ENCODE results near the gene TMEM117.
"Not testable (repeated sequence)": the region's sequence is repeated elsewhere in the genome, so short reads cannot be mapped to it uniquely, and the experiment has no call there.

The TMEM117 gene

GRCh38 chr12:44367136-44367535 is 531.3 kb downstream of the TMEM117 start:
- DNase-seq (ENCODE audit: extremely low read depth in 1 of 2, low read depth in 1 of 2), result no peak

DNA sequence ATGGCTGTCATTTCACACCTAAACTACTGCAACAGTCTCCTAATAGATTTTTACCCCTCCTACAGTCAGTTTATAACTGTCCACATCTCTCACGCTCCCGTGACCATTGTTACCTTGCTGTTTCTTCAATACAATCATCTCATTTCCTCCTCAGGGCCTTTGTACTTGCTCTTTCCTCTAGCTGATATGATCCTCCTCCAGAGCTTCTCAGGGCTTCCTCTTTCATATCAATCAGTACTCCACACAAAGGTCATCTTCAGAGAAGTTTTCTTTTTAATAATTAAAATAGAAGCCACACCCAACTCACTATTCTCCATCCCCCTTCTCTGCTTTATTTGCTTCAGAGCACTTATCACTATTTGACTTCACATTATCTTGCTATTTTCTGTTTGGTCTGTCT is 532.0 kb downstream of the TMEM117 start:
- no peak for DNase-seq (ENCODE audit: extremely low read depth in 1 of 2, low read depth in 1 of 2)

GRCh38 chr12:44369998-44370397 is 534.1 kb downstream of the TMEM117 start:
- no peak for DNase-seq (ENCODE audit: extremely low read depth in 1 of 2, low read depth in 1 of 2)

DNA sequence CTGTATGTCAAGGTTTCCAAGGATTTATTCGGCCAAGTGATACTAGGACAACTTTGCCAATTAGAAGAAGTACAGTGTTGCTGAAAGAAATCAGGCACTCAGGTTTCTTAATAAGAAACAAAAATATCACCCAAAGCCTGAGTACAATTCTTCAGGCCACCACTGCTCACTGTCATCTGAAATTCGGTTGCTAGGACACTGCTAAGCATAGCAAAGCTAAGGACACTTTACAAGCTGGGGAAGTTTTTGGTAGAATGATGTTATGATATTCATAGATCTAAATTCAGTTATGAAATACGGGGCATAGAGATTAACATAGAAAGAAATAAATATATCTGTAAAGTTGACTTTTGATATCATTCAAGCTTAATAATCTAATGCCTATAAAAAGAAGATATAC is 535.1 kb downstream of the TMEM117 start:
- DNase-seq (ENCODE audit: extremely low read depth in 1 of 2, low read depth in 1 of 2), result no peak

DNA sequence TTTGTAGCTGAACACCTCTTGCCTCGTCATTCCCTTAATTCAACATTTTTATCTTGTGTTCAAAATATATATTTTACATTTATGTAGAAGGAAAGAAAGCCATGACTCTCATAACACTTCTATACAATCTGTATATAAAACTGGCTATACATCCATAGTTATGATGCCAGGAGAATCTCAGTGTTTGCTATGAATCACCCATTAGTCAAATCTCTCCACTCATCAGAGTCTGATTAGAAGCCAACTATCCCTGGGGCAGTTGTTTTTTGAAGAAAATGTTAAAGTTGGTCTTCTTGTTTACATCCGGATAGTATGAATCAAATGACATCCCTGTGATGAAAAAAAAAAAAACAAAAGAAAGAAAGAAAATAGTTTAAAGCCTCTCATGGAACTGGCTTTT is 536.4 kb downstream of the TMEM117 start:
- DNase-seq (ENCODE audit: extremely low read depth in 1 of 2, low read depth in 1 of 2), result no peak

GRCh38 chr12:44375694-44376093 is 539.8 kb downstream of the TMEM117 start:
- DNase-seq (ENCODE audit: extremely low read depth in 1 of 2, low read depth in 1 of 2), result no peak

DNA sequence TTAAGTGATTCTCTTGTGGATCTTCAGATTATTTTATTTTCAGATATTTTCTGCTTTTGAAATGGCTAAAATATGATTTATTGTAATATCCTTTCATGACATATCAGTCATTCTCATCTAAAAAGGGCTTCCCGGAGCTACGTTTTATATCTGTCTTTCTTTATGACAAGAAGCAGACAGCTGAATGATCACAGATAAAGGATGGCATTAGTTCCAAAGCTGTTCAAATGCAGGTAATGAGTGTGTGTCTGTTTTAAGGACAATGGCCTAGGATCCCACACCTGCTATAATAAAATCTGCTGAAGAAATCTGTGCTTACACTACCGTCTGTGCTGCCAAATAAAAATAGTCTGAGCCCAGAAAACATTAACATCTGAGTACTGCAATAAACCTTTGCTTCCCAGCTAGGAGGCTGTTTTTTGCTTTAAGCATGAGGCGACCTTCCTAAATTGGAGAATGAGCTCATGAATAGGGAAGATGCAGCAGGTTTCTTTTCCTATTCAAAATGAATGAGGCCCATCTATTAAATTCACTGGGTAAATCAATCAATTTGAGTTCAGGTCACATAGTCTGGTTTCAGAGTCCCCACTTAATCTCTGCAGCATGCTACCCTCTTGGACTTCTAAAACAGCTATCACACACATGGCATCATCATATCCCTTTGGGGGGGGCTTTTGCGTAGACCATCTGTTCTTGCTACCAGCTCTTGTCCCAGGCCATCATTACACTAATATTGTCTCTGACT is 541.7 kb downstream of the TMEM117 start:
- no peak for DNase-seq (ENCODE audit: extremely low read depth in 1 of 2, low read depth in 1 of 2)

- DNase-seq (ENCODE audit: extremely low read depth in 1 of 2, low read depth in 1 of 2), result not testable (repeated sequence)
These were observed 543.2 kb downstream of the TMEM117 start for GRCh38 chr12:44379113-44379512.

DNA sequence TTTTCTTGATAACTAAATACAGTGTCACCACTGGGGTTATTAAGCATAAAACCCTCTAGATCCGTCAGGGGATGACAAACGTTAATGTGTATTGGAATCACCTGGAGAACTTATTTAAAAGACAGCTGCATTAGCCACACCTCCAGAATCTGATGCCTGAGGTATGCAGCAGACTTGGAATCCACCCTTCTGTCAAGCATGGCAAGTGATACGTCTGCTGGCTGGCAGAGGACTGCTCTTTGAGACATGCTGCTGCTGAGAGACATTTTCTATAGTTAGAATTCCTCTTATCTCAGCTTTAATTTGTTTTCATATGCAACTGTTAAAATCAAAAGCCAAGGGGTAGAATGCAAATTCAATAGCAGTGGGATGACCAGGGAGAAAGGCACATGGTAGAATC is 544.0 kb downstream of the TMEM117 start:
- no peak for DNase-seq (ENCODE audit: extremely low read depth in 1 of 2, low read depth in 1 of 2)

GRCh38 chr12:44380861-44381260 is 545.0 kb downstream of the TMEM117 start:
- no peak for DNase-seq (ENCODE audit: extremely low read depth in 1 of 2, low read depth in 1 of 2)

DNA sequence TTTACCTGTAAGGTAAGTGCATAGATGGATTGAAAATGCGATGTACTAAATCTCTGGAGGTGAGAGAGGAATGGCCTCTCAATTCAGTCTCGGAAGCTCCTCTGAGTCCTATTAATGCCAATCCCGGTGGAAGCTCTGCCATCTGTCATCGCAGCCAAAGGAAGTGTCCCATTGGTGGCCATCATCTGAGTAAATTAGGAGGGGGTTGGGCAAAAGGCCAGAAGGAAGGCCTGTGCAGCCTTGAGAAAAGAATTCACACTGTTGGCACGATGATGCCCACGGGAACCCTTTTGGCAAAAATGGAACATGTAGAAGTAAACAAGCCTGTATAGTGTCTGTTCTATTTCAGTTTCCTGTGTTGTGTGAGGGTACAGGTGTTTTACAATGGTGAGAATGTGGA is 545.5 kb downstream of the TMEM117 start:
- DNase-seq (ENCODE audit: extremely low read depth in 1 of 2, low read depth in 1 of 2), result no peak

- no peak for DNase-seq (ENCODE audit: extremely low read depth in 1 of 2, low read depth in 1 of 2)
These were observed 548.3 kb downstream of the TMEM117 start for GRCh38 chr12:44384136-44384535.

GRCh38 chr12:44385964-44386363 is 550.1 kb downstream of the TMEM117 start:
- no peak for DNase-seq (ENCODE audit: extremely low read depth in 1 of 2, low read depth in 1 of 2)

DNA sequence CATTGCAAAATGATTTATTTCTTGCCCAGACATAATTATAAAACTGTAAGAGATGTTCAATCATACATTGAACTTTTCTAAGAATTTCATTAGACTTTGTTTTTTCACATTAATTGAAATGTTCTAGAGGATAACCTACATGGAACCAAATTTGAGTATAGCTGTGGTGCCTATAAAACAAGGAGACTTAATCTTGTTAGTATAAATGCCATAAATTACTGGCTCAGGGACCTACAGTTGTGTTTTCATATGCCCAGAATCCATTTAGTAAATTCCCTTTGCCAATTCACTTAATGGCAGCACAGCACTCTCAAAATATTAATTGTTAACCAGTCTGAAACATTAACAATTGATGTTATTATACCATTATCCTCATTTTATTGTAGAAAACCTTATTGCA is 551.7 kb downstream of the TMEM117 start:
- no peak for DNase-seq (ENCODE audit: extremely low read depth in 1 of 2, low read depth in 1 of 2)

- no peak for DNase-seq (ENCODE audit: extremely low read depth in 1 of 2, low read depth in 1 of 2)
These were observed 553.2 kb downstream of the TMEM117 start for GRCh38 chr12:44389038-44389437.

- DNase-seq (ENCODE audit: extremely low read depth in 1 of 2, low read depth in 1 of 2), result no peak
These were observed 554.0 kb downstream of the TMEM117 start for GRCh38 chr12:44389896-44390295.

DNA sequence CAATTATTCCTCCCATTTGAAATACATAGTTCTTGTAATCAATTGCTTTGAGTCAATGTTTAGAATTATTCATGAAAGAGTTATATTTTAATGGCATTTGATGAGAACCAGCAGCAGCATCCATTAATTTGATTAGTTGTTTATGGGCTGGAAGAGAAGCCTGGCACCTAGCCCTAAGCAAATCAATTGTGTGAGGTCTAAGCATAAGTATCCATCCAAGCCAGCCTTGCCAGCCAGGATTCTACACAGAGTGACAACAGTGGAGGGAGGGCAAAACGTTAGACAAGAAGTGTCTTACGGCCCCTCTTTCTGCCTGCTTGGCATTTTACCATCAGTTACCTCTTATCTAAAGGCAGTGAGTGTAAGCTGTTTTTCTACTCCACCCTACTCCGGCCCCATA is 561.8 kb downstream of the TMEM117 start:
- DNase-seq (ENCODE audit: extremely low read depth in 1 of 2, low read depth in 1 of 2), result no peak

DNA sequence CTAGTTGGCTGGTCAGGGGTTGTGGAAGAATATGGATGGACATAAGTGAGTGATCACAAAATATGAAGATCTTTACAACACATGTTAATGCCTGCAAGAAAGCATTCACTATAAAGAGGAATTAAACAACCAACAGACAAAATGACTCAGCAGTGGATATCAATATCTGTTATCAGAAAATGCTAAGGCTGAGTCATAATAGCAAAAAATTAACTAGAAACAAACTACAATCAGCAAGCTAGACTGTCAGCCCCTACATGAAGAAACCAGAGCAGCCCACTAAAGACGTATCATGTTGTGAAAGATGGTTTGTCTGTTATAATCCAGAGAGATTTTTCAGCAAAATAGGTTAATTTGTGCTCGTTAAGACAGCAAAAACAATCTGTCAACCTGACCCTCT is 567.3 kb downstream of the TMEM117 start:
- DNase-seq (ENCODE audit: extremely low read depth in 1 of 2, low read depth in 1 of 2), result no peak

GRCh38 chr12:44405297-44405696 is 569.4 kb downstream of the TMEM117 start:
- DNase-seq (ENCODE audit: extremely low read depth in 1 of 2, low read depth in 1 of 2), result no peak

DNA sequence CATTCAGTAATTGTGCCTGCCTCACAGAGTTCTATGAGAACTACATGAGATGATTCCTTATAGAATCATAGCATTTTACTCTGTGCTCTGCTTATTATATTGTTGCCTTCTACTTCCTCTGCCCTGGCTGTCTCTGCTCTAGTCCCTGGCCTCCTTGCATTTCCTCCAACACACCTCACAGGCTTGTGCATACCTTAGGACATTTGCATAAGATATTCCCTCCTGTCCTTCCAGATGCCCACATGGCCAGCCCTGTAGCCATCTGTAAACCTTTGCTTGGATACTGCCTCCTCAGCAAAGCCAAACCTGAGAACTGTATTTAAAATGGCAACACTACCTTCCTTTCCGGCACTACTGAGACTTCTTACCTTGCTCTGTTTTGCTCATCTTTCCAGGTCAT is 586.7 kb downstream of the TMEM117 start:
- DNase-seq (ENCODE audit: extremely low read depth in 1 of 2, low read depth in 1 of 2), result no peak

DNA sequence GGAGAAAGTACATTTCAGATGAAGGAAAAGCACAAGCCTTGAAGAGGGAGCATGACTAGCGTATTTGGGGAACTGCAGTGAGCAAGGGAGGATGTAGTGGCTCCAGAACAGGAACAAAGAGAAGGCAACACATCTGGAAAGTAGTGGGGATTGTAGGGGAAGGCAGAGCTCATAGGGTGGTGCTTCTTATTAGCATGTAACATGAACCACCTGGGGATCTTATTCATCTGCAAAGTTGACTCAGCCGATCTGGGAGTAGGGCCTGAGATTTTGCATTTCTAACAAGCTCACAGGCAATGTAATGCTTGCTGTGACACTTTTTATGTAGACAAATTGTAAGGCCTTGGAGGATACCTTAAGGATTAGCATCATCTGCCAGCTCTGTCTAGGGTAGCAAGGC is 592.9 kb downstream of the TMEM117 start:
- DNase-seq (ENCODE audit: extremely low read depth in 1 of 2, low read depth in 1 of 2), result no peak

DNA sequence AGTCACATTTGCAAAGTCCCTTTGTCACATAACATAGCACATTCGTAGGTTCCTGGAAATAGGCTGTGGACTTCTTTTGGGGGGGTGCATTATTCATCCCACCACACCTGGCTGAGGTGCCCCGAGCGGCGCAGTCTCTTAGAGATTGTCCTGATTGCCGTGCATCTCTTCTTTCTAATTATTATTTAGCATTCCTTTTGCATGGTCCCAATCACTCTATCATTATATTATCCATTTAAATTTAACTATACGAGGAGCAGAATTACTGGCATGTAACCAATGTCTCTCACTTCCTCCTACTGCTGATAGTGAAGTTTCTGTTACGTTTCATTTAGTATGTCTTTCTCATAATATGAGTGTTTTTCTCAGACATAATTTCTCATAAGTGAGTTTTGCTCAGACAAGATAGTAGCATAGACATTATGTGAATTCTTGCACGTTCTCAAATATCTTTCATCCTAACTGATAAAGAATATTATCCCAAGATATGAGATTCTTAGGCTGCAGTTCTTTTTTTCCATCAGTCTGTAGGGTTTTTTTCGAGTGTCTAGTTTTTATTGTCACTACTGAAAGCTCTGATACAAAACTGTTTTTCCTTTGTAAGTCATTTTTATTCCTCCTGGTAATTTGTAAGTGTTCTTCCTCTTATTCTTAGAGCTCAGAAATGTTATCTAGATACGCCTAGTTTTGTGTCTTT is 595.9 kb downstream of the TMEM117 start:
- DNase-seq (ENCODE audit: extremely low read depth in 1 of 2, low read depth in 1 of 2), result no peak

GRCh38 chr12:44433659-44434058 is 597.8 kb downstream of the TMEM117 start:
- no peak for DNase-seq (ENCODE audit: extremely low read depth in 1 of 2, low read depth in 1 of 2)
